ENCODE results near the gene PSMD1. TPM values are rescaled to one million over a fixed set of nuclear protein-coding genes. Genes with fewer than 3 reads are reported as not detected.

The PSMD1 gene
- total RNA-seq, 3 donors from 2014 or later (not counting 1 experiment from before 2014, with no cell fraction given), result 44.1 to 54.9 (median 49.7) TPM

DNA sequence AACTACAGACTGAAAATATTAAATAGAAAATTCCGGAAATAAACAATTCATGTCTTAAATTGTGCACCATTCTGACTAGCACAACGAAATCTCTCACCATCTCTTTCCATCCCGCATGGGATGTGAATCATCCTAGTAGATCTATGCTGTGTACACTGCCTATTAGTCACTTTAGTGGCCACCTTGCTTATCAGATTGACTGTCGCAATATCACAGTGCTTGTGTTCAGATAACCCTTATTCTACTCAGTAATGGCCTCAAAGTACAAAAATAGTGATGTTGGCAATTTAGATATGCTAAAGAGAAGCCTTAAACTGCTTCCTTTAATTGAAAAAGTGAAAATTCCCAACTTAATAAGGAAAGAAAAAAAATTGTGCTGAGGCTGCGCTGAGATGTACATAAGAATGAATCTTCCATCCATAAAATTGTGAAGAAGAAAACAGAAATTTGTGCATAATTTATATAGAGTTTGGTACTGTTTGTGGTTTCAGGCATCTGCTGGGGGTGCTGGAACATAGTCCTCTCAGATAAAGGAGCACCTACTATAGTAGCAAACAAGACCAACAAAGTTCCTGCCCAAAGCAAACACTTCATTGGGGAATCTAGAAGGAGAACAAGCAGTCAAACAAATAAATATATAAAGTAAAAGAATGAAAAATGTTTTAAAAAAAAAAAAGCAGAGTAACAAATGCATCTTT, 12.0 kb downstream of the PSMD1 start:
- Histone ChIP-seq H3K27me3 (ENCODE audit: control insufficient read depth, insufficient read depth, low read length) (no peaks in the 10 kb centered on the region), H3K27ac (ENCODE audit: low read length) (no peak overlapping the region), H3K4me1 (ENCODE audit: control insufficient read depth, insufficient read depth, low read length) (no peaks in the 10 kb centered on the region), H3K4me3 (ENCODE audit: low read length) (no peak overlapping the region), H3K9me3 (ENCODE audit: control insufficient read depth, insufficient read depth, low read length) (no peaks in the 10 kb centered on the region), H3K36me3 (ENCODE audit: control insufficient read depth, insufficient read depth, low read length) (peaks cover 76% of the 10 kb centered on the region)
- Mint-ChIP-seq H3K9me3 (no peaks in the 10 kb centered on the region), H3K4me1 (no peaks in the 10 kb centered on the region), H3K36me3 (peaks cover 18% of the 10 kb centered on the region), H3K4me3 (no peak overlapping the region), H3K27me3 (ENCODE audit: low read depth in 2 of 2) (no peaks in the 10 kb centered on the region), H3K27ac (no peak overlapping the region)
- intact Hi-C loops (cut with micrococcal nuclease), result no loop called here
- 100% methylated on average over 4 of the region's 5 CpGs for WGBS (ENCODE audit: insufficient coverage)
- DNase-seq, result no peak
- peak in 1 of 3 donors; percentile 84 for ATAC-seq
- TF ChIP-seq, protein P1, sequence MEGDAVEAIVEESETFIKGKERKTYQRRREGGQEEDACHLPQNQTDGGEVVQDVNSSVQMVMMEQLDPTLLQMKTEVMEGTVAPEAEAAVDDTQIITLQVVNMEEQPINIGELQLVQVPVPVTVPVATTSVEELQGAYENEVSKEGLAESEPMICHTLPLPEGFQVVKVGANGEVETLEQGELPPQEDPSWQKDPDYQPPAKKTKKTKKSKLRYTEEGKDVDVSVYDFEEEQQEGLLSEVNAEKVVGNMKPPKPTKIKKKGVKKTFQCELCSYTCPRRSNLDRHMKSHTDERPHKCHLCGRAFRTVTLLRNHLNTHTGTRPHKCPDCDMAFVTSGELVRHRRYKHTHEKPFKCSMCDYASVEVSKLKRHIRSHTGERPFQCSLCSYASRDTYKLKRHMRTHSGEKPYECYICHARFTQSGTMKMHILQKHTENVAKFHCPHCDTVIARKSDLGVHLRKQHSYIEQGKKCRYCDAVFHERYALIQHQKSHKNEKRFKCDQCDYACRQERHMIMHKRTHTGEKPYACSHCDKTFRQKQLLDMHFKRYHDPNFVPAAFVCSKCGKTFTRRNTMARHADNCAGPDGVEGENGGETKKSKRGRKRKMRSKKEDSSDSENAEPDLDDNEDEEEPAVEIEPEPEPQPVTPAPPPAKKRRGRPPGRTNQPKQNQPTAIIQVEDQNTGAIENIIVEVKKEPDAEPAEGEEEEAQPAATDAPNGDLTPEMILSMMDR (IDR thresholded peaks at IDR 0.05), result no peak

GRCh38 chr2:231069379-231070054, 12.8 kb downstream of the PSMD1 start:
- Histone ChIP-seq H3K4me3 (ENCODE audit: low read length) (no peak overlapping the region), H3K9me3 (ENCODE audit: control insufficient read depth, insufficient read depth, low read length) (no peaks in the 10 kb centered on the region), H3K4me1 (ENCODE audit: control insufficient read depth, insufficient read depth, low read length) (no peaks in the 10 kb centered on the region), H3K36me3 (ENCODE audit: control insufficient read depth, insufficient read depth, low read length) (peaks cover 70% of the 10 kb centered on the region), H3K27me3 (ENCODE audit: control insufficient read depth, insufficient read depth, low read length) (no peaks in the 10 kb centered on the region), H3K27ac (ENCODE audit: low read length) (no peak overlapping the region)
- Mint-ChIP-seq H3K27ac (no peak overlapping the region), H3K4me1 (no peaks in the 10 kb centered on the region), H3K9me3 (no peaks in the 10 kb centered on the region), H3K27me3 (ENCODE audit: low read depth in 2 of 2) (no peaks in the 10 kb centered on the region), H3K4me3 (no peak overlapping the region), H3K36me3 (peaks cover 15% of the 10 kb centered on the region)
- no CpG with 5 or more reads among the region's 1 CpG for WGBS (ENCODE audit: insufficient coverage)
- DNase-seq (no peak), ATAC-seq (no peak)
- intact Hi-C loops (cut with micrococcal nuclease), result no loop called here
- TF ChIP-seq, protein P1 (IDR thresholded peaks at IDR 0.05), result no peak

DNA sequence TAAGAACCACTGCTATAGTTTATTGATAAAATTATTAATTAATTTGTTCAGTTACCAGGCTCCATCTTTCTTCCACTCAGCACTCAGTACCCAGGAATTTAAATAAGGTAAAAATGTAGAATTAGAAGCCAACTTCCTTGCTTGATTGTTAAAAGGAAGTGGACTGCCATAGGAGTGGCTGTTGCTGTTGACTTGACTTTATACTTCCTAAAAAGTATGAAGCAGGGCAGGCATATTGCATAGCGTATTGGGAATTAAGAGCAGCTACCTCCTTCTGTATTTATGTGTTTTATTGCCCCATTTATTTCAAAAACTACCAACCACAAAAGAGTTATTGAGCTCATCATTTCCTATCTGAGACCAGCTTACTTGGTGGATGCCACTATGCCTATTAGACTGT, 27.9 kb downstream of the PSMD1 start:
- H3K4me1 ChIP-seq (ENCODE audit: control insufficient read depth, insufficient read depth, low read length), result no peaks in the 10 kb centered on the region
- no peaks in the 10 kb centered on the region for H3K9me3 ChIP-seq (ENCODE audit: control insufficient read depth, insufficient read depth, low read length)
- no peak for DNase-seq
- H3K27me3 ChIP-seq (ENCODE audit: control insufficient read depth, insufficient read depth, low read length), result no peaks in the 10 kb centered on the region
- no peak overlapping the region for H3K27ac ChIP-seq (ENCODE audit: low read length)
- TF ChIP-seq, protein P1 (IDR thresholded peaks at IDR 0.05), result no peak
- no CpG with 5 or more reads among the region's 1 CpG for WGBS (ENCODE audit: insufficient coverage)
- H3K4me1 Mint-ChIP-seq, result no peaks in the 10 kb centered on the region
- intact Hi-C loops (cut with micrococcal nuclease), result no loop called here
- ATAC-seq, result no peak
- H3K4me3 ChIP-seq (ENCODE audit: low read length), result no peak overlapping the region
- no peaks in the 10 kb centered on the region for H3K9me3 Mint-ChIP-seq
- peaks cover 30% of the 10 kb centered on the region for H3K36me3 Mint-ChIP-seq
- H3K4me3 Mint-ChIP-seq, result no peak overlapping the region
- H3K27me3 Mint-ChIP-seq (ENCODE audit: low read depth in 2 of 2), result no peaks in the 10 kb centered on the region
- peaks cover 78% of the 10 kb centered on the region for H3K36me3 ChIP-seq (ENCODE audit: control insufficient read depth, insufficient read depth, low read length)
- H3K27ac Mint-ChIP-seq, result no peak overlapping the region

All from natural killer cell (primary cell).